Measurements from ENCODE around the gene INSYN2B. TPM values are rescaled to one million over a fixed set of nuclear protein-coding genes. Genes with fewer than 3 reads are reported as not detected.

The INSYN2B gene
- total RNA-seq = 0.13 and 1.4 TPM in 2 replicates

DNA sequence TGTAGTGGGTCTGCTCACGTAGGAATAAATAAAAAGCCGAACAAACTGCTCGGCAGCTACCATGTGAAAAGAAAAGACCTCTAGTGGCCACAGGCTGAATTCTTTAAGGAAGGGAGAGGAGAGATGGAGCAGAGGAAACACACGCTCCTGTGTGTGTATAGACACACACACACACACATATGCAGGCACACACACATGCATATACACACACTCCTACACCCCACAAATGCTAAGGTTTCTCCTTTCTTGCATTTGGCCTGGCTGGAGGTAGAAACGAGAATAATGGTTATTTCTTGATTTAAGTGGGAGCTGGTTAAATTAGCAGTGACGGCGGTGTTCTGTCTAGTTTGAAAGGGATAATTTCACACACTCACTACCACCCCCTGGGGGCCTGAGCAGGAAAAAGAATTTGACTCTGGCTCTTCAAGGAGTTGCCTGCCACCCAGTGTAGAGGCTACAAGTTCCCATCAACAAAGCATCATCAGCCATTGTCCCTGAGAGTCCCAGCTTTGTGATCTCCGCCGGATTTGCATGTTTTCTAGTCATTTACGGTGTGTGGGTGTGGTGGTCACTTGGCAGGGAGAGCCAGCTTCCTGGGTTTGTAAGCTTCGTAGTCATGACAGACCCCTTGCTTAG is at the start of gene INSYN2B:
Gene INSYN2B, minus strand, starts transcription at position 78 of the 636 bp plus-strand sequence. CDS start 96,597 bp downstream, outside the sequence.

Other genes with a start within 250 kb of the INSYN2B start
- gene FOXI1, start 125.4 kb upstream of the INSYN2B start, total RNA-seq = not detected in 2 replicates

Data from aortic smooth muscle cell (primary cell).